ENCODE results near the gene NT5DC4.

NT5DC4 gene

GRCh38 chr2:112757265-112757664 lies 36.4 kb downstream of the NT5DC4 start:
- DNase-seq: no peak

GRCh38 chr2:112758711-112759110 lies 37.9 kb downstream of the NT5DC4 start:
- DNase-seq: no peak

GRCh38 chr2:112760149-112760548 lies 39.3 kb downstream of the NT5DC4 start:
- DNase-seq: no peak

GRCh38 chr2:112762276-112762675 lies 41.5 kb downstream of the NT5DC4 start:
- no peak for DNase-seq

GRCh38 chr2:112764071-112765044 lies 43.5 kb downstream of the NT5DC4 start, which contains the start of gene CKAP2L:
Gene CKAP2L, minus strand, starts transcription at chr2:112764609. Its CDS starts 11 bp downstream, at chr2:112764598.
- DNase-seq: peak; percentile 96

- DNase-seq: no peak
These were observed 44.4 kb downstream of the NT5DC4 start for GRCh38 chr2:112765251-112765650.

- no peak for DNase-seq
These were observed 47.0 kb downstream of the NT5DC4 start for GRCh38 chr2:112767693-112768330.

- no peak for DNase-seq
These were observed 47.6 kb downstream of the NT5DC4 start for GRCh38 chr2:112768432-112768831.

- no peak for DNase-seq
These were observed 51.5 kb downstream of the NT5DC4 start for GRCh38 chr2:112772322-112772721.

GRCh38 chr2:112772911-112773475 lies 52.2 kb downstream of the NT5DC4 start:
- no peak for DNase-seq

GRCh38 chr2:112773556-112773955 lies 52.7 kb downstream of the NT5DC4 start:
- no peak for DNase-seq

GRCh38 chr2:112774536-112775285 lies 53.9 kb downstream of the NT5DC4 start:
- no peak for DNase-seq

- DNase-seq: no peak
These were observed 55.3 kb downstream of the NT5DC4 start for GRCh38 chr2:112776113-112776512.

GRCh38 chr2:112777036-112777435 lies 56.2 kb downstream of the NT5DC4 start:
- DNase-seq: no peak

GRCh38 chr2:112779598-112779997 lies 58.8 kb downstream of the NT5DC4 start:
- DNase-seq: no peak

- DNase-seq: no peak
These were observed 61.5 kb downstream of the NT5DC4 start for GRCh38 chr2:112782234-112782799.

GRCh38 chr2:112783187-112783714 lies 62.4 kb downstream of the NT5DC4 start:
- no peak for DNase-seq

GRCh38 chr2:112784199-112785189 lies 63.7 kb downstream of the NT5DC4 start, which contains the start of gene IL1A:
Gene IL1A, minus strand, starts transcription at chr2:112784493. Its CDS starts 723 bp downstream, at chr2:112783770.
- no peak for DNase-seq

GRCh38 chr2:112787294-112787693 lies 66.5 kb downstream of the NT5DC4 start:
- no peak for DNase-seq

- DNase-seq: no peak
These were observed 67.0 kb downstream of the NT5DC4 start for GRCh38 chr2:112787729-112788393.
